Measurements from ENCODE around the gene ADM5. TPM values are rescaled to one million over a fixed set of nuclear protein-coding genes. Genes with fewer than 3 reads are reported as not detected.
"Not testable (repeated sequence)": the region's sequence is repeated elsewhere in the genome, so short reads cannot be mapped to it uniquely, and the experiment has no call there.

The ADM5 gene
- total RNA-seq, 1 experiment from 2014 or later = 1.4 TPM

DNA sequence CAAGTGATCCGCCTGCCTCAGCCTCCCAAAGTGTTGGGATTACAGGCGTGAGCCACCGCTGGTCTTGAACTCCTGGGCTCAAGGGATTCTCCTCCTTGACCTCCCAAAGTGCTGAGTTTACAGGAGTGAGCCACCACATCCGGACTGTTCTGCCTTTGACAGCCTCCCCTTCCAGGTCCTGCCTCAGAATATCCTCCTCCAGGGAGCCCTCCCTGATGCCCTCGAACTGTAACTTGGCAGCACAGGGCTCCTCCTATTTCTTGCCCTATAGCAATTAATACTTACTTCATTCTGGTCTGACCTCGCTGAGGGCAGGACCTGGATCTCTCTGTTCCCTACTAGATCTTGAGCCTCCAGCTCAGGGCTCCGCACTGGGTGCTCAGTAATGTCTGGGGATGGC, 7.5 kb downstream of the ADM5 start:
- Histone ChIP-seq H3K4me3 (ENCODE audit: insufficient read depth, low read depth, low read length) (no peak overlapping the region), H3K27me3 (ENCODE audit: control insufficient read depth, insufficient read depth, low read length) (no peaks in the 10 kb centered on the region), H3K36me3 (replicated peaks; ENCODE audit: control insufficient read depth, insufficient read depth, low read length) (peaks cover 6% of the 10 kb centered on the region)
- DNase-seq = no peak

DNA sequence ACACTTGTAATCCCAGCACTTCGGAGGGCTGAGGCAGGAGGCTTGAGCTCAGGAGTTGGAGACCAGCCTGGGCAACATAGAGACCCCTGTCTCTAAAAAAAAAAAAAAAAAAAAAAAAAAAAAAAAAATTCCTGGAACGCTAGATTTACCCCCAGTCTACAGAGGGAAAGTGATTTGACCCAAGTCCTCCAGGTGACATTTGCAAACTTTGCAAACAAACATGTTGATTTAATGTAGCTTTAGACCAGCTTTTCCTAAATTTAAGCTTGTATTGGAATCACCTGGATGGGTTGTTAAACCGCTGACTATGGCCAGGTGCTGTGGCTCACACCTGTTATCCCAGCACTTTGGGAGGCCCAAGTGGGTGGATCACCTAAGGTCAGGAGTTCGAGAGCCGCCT, 10.0 kb downstream of the ADM5 start:
- H3K4me3 ChIP-seq (ENCODE audit: insufficient read depth, low read depth, low read length) = no peak overlapping the region
- DNase-seq = no peak

DNA sequence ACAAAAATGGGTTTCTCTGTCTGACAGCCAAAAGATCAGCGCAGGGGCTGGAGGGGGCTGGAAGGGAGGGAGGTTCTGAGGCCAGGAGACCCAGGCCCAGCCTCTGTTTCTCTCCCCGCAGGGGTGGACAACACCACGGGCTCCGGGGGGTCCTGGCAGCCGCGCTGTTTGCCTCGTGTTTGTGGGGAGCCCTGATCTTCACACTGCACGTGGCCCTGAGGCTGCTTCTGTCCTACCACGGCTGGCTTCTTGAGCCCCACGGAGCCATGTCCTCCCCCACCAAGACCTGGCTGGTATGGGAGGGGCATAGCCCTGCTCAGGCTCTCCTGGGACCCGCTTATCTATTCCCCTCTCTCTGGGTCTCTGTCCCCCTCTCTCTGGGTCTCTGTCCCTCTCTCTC, 11.2 kb downstream of the ADM5 start:
- Histone ChIP-seq H3K27me3 (ENCODE audit: control insufficient read depth, insufficient read depth, low read length) (no peaks in the 10 kb centered on the region), H3K36me3 (replicated peaks; ENCODE audit: control insufficient read depth, insufficient read depth, low read length) (peaks cover 7% of the 10 kb centered on the region), H3K4me3 (ENCODE audit: insufficient read depth, low read depth, low read length) (no peak overlapping the region)
- DNase-seq = no peak

More for the DNA sequence above, 10.0 kb downstream of the ADM5 start:
- Histone ChIP-seq H3K27me3 (ENCODE audit: control insufficient read depth, insufficient read depth, low read length) (no peaks in the 10 kb centered on the region), H3K36me3 (replicated peaks; ENCODE audit: control insufficient read depth, insufficient read depth, low read length) (peaks cover 4% of the 10 kb centered on the region)

DNA sequence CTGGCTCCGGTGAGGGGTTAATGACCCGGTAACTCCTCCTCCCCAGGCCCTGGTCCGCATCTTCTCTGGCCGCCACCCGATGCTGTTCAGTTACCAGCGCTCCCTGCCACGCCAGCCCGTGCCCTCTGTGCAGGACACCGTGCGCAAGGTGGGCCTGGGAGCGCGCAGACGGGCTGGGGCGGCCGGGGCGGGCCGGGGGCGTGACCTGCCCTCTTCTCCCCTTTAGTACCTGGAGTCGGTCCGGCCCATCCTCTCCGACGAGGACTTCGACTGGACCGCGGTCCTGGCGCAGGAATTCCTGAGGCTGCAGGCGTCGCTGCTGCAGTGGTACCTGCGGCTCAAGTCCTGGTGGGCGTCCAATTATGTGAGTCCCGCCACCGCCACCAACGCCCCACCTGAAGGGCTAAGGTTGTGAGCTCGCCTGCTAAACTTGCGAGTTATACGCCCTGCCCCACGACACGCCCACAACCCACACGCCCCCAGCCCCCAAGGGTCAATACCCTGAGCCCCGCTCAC, 11.9 kb downstream of the ADM5 start:
- Histone ChIP-seq H3K27me3 (ENCODE audit: control insufficient read depth, insufficient read depth, low read length) (no peaks in the 10 kb centered on the region), H3K4me3 (ENCODE audit: insufficient read depth, low read depth, low read length) (no peak overlapping the region), H3K36me3 (replicated peaks; ENCODE audit: control insufficient read depth, insufficient read depth, low read length) (peaks cover 8% of the 10 kb centered on the region)
- peak; percentile 35 for DNase-seq

DNA sequence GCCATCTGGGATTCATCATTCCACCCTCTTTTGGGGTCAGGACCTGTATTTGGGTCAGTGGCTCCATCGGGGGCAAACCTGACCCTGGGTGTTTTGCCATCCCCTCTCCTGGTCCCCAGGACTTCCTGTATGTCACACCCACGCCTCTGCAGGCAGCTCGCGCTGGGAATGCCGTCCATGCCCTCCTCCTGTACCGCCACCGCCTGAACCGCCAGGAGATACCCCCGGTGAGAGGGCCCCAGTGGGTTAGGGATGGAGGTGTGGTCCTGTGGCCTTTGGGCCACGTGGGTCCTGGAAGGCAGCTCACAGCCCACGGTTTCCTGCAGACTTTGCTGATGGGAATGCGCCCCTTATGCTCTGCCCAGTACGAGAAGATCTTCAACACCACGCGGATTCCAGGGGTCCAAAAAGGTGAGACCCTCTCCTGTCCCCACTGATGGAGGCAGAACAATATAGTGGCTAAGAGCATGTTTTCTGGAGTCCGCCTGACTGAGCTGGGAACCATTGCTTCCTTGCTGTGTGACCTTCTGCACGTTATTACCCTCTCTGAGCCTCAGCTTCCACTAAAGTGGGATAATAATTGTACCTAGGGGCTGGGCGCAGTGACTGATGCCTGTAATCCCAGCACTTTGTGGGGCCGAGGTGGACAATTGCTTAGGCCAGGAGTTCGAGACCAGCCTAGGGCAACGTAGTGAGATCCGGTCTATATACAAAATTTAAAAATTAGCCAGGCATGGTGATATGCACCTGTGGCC, 15.7 kb downstream of the ADM5 start:
- peaks cover 5% of the 10 kb centered on the region for H3K36me3 ChIP-seq (replicated peaks; ENCODE audit: control insufficient read depth, insufficient read depth, low read length)
- no peaks in the 10 kb centered on the region for H3K27me3 ChIP-seq (ENCODE audit: control insufficient read depth, insufficient read depth, low read length)
- no peak for DNase-seq
- H3K4me3 ChIP-seq (ENCODE audit: insufficient read depth, low read depth, low read length) = no peak overlapping the region

DNA sequence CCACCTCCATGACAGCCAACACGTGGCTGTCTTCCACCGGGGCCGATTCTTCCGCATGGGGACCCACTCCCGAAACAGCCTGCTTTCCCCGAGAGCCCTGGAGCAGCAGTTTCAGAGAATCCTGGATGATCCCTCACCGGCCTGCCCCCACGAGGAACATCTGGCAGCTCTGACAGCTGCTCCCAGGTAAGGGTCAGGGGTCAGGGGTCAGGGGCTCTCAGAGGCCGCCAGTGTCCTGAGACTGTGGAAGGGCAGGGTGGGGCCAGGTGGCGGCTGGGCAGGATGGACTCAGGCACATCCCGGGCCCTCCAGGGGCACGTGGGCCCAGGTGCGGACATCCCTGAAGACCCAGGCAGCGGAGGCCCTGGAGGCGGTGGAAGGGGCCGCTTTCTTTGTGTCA, 16.5 kb downstream of the ADM5 start:
- no peaks in the 10 kb centered on the region for H3K27me3 ChIP-seq (ENCODE audit: control insufficient read depth, insufficient read depth, low read length)
- peaks cover 5% of the 10 kb centered on the region for H3K36me3 ChIP-seq (replicated peaks; ENCODE audit: control insufficient read depth, insufficient read depth, low read length)
- no peak for DNase-seq
- no peak overlapping the region for H3K4me3 ChIP-seq (ENCODE audit: insufficient read depth, low read depth, low read length)

DNA sequence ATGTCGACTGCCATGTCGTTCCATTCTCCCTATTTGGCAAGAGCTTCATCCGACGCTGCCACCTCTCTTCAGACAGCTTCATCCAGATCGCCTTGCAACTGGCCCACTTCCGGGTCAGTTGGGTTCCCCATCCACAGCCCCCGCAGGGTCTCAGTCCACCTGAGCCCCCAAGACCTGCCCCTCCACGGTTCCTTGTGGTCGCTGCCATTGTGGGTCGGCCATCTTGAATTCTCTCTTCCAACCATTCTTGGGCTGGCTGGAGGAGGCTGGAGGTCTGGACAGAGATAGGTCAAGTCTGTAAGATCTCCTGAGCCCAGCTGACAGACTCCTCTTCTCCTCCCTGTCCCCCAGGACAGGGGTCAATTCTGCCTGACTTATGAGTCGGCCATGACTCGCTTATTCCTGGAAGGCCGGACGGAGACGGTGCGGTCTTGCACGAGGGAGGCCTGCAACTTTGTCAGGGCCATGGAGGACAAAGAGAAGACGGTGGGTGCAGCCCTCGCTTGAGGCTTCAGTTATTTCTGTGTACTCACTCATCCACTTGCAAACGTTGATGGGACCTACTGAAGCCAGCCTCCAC, 21.1 kb downstream of the ADM5 start:
- no peak overlapping the region for H3K4me3 ChIP-seq (ENCODE audit: insufficient read depth, low read depth, low read length)
- DNase-seq = no peak
- H3K36me3 ChIP-seq (replicated peaks; ENCODE audit: control insufficient read depth, insufficient read depth, low read length) = peaks cover 4% of the 10 kb centered on the region
- H3K27me3 ChIP-seq (ENCODE audit: control insufficient read depth, insufficient read depth, low read length) = no peaks in the 10 kb centered on the region

DNA sequence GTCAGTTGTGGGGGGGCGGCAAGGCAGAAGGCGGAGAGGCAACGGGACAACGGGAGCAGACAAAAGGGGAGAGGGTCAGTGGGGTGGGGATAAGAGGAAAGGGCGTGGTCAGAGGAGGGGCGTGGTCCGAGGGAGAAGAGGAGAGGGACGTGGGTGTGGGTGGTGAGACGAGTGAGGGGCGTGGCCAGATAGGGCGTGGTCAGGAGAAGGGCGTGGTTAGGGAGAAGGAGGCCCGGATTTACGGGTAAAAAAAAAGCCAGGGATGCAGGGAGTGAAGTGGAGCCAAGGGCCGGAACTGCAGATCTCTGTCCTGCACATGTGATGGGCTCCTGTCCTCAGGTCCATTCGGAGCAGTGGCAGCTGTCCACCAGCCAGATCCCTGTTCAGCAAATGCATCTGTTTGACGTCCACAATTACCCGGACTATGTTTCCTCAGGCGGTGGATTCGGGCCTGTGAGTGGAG, 23.0 kb downstream of the ADM5 start:
- peak; percentile 92 for DNase-seq
- peak overlapping the region; percentile 25; the same call in 1 of the 2 replicates for H3K4me3 ChIP-seq (ENCODE audit: insufficient read depth, low read depth, low read length)

DNA sequence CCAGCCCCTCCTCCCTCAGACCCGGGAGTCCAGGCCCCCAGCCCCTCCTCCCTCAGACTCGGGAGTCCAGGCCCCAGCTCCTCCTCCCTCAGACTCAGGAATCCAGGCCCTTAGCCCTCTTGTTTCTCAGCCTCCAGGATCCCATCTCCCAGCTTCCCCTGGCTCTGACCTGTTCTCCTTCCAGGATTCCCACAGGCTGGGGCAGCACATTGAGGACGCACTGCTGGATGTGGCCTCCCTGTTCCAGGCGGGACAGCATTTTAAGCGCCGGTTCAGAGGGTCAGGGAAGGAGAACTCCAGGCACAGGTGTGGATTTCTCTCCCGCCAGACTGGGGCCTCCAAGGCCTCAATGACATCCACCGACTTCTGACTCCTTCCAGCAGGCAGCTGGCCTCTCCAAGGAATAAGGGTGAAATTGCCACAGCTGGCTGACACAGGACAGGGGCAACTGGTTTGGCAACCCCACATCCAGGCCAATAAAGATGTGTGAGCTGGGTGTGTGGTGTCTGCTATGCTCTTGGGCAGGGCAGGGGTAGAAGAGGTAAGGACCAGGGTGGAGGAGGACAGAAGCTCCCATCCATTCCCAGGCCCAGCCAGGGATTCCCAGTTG, 23.9 kb downstream of the ADM5 start:
- H3K27me3 ChIP-seq (ENCODE audit: control insufficient read depth, insufficient read depth, low read length) = no peaks in the 10 kb centered on the region
- no peak overlapping the region for H3K4me3 ChIP-seq (ENCODE audit: insufficient read depth, low read depth, low read length)
- peaks cover 3% of the 10 kb centered on the region for H3K36me3 ChIP-seq (replicated peaks; ENCODE audit: control insufficient read depth, insufficient read depth, low read length)
- DNase-seq = no peak

More for the DNA sequence above, 23.0 kb downstream of the ADM5 start:
- no peaks in the 10 kb centered on the region for H3K27me3 ChIP-seq (ENCODE audit: control insufficient read depth, insufficient read depth, low read length)
- peaks cover 3% of the 10 kb centered on the region for H3K36me3 ChIP-seq (replicated peaks; ENCODE audit: control insufficient read depth, insufficient read depth, low read length)

DNA sequence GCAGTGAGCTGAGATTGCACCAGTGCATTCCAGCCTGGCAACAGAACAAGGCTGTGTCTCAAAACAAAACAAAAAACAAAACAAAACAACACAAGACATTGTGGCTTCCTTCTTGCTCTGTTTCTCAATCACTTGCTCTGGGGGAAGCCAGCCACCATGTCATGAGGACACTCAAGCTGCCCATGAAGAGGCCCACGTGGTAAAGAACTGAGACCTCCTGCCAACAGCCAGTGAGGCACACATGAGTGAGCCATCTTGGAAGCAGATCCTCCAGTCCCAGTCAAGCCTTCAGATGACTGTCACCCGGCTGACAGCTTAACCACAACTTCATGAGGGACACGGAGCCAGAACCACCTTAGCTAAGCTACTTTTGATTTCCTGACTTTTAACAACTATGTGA, 26.8 kb downstream of the ADM5 start:
- Histone ChIP-seq H3K36me3 (replicated peaks; ENCODE audit: control insufficient read depth, insufficient read depth, low read length) (peaks cover 1% of the 10 kb centered on the region), H3K27me3 (ENCODE audit: control insufficient read depth, insufficient read depth, low read length) (no peaks in the 10 kb centered on the region), H3K4me3 (ENCODE audit: insufficient read depth, low read depth, low read length) (no peak overlapping the region)
- no peak for DNase-seq

DNA sequence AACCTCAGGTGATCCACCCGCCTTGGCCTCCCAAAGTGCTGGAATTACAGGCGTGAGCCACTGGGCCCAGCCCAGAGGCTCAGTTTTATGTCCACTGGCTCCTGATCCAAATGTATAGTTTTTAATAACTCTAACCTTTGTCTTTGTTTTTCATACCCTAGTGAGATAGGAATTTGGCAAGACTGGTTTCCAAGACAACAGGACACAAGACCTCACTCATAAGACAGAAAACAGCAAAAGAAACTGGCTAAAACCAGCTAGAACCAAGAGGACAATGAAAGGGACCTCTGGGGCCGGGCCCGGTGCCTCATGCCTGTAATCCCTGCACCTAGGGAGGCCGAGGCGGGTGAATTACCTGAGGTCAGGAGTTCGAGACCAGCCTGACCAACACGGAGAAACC, 29.1 kb downstream of the ADM5 start:
- H3K36me3 ChIP-seq (replicated peaks; ENCODE audit: control insufficient read depth, insufficient read depth, low read length) = no peaks in the 10 kb centered on the region; the same call in 1 of the 2 replicates
- H3K27me3 ChIP-seq (ENCODE audit: control insufficient read depth, insufficient read depth, low read length) = no peaks in the 10 kb centered on the region
- no peak overlapping the region for H3K4me3 ChIP-seq (ENCODE audit: insufficient read depth, low read depth, low read length)
- no peak for DNase-seq

DNA sequence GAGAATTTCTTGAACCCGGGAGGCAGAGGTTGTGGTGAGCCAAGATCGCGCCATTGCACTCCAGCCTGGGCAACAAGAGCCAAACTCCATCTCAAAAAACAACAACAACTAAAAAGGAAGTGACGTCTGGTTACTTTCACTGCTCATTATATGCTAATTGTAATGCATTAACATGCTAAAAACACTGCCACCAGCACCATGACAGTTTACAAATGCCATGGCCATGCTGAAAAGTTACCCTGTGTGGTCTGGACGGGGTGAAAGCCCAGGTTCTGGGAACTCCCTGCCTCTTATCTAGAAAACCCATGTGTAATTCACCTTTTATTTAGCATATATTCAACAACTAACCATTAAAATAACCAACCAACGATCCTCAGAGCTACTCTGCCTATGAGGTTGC, 29.6 kb downstream of the ADM5 start:
- Histone ChIP-seq H3K27me3 (ENCODE audit: control insufficient read depth, insufficient read depth, low read length) (no peaks in the 10 kb centered on the region), H3K36me3 (replicated peaks; ENCODE audit: control insufficient read depth, insufficient read depth, low read length) (no peaks in the 10 kb centered on the region), H3K4me3 (ENCODE audit: insufficient read depth, low read depth, low read length) (no peak overlapping the region)
- no peak for DNase-seq

DNA sequence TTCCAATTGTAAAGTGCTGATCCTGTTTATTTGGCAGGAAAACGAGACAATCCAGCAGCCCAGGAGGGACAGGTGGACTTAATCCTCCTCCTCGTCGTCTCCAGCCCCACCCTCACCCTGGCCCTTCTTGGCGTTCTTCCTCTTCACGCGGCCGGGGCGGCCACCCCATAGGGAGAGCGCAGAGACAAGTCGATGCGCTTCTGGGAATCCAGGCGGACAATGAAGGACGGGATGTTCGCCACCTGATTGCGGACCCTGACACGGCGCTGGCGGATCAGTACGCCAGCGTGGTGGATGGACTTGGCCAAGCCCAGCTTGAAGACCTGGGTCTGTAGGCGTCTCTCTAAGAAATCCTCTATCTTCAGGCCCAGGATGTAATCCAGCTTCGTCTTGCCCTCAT, 30.0 kb downstream of the ADM5 start:
- not testable (repeated sequence) for H3K27me3 ChIP-seq (ENCODE audit: control insufficient read depth, insufficient read depth, low read length); DNase-seq; H3K36me3 ChIP-seq (replicated peaks; ENCODE audit: control insufficient read depth, insufficient read depth, low read length); H3K4me3 ChIP-seq (ENCODE audit: insufficient read depth, low read depth, low read length)

DNA sequence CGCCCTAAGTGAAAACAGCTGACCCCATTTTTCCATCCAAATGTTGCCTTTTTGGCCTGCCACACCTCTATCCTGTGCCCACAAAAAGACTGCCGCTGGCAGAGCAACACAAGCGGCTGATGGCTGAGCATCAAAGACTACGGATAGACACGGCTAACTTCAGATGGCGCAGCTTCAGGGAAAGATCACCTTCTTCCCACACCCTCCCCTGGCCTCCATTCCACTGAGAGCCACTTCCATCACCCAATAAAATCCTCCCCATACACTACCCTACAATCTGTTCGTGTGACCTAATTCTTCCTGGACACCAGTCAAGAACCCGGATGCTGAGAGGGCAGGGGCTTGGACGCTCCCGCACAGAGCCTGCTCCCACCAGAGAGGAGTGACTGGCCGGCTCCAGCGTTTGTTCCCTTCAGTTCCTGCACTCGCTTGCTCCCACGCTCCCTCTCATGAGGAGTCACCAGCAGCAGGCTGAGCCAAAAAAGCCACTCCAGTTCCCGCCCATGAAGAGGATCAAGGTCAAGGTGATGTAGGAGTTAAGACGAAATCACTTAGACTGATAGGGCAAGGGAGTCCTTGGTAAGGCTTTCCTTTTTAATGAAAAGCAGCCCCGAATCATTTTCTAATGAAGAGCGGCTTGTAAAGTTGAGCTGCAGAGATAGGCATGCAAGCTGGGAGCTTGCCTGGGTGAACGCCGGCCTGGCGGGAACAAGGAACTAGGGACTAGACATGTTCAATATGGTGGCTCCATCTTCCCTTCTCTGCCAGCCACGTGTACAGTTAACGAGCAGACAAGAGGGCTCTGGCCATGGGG, 38.0 kb downstream of the ADM5 start:
- no peak for DNase-seq
- no peak overlapping the region for H3K4me3 ChIP-seq (ENCODE audit: insufficient read depth, low read depth, low read length)
- no peaks in the 10 kb centered on the region for H3K27me3 ChIP-seq (ENCODE audit: control insufficient read depth, insufficient read depth, low read length)
- H3K36me3 ChIP-seq (replicated peaks; ENCODE audit: control insufficient read depth, insufficient read depth, low read length) = no peaks in the 10 kb centered on the region
